Measurements from ENCODE around the gene TM9SF2.

DNA sequence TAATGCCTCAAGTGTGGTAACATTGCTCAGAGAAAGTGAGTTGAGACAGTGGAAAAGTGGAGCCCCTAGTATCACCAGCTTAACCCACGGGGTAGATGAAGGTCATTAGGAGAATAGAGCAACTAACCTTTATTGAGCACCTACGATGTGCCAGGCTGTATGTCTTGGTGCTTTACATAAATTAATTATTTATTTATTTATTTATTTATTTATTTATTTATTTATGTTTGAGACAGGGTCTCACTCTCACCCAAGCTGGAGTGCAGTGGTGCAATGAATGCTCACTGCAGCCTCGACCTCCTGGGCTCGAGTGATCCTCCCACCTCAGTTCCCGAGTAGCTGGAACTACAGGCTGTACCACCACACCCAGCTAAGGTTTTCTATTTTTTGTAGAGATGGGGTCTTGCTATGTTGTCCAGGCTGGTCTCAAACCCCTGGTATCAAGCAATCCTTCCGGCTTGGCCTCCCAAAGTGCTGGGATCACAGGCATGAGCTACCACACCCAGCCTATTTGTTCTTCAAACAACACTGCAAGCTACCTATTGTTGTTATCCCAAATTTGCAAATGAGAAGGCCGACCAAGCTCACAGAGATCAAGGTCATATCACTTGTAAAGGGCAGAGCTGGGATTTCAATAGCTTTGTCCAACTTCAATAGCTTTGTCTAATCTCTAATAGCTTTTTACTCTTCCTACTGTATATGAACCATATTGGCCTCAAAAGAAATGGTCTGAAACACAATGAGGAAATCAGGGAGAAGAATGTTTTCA lies 79.4 kb downstream of the TM9SF2 start:
- TF ChIP-seq POLR2AphosphoS5 (IDR thresholded peaks at IDR 0.05; ENCODE audit: borderline replicate concordance, low read depth, low read length) = no peak
- no peak for TF ChIP-seq EZH2 (IDR thresholded peaks at IDR 0.05)
